HG03135 (cell line): ENCODE measurements around the gene ARNT2.
"Not testable (repeated sequence)": the region's sequence is repeated elsewhere in the genome, so short reads cannot be mapped to it uniquely, and the experiment has no call there.

Experiments
- ATAC-seq: cut with Tn5 transposase; IDR thresholded peaks from one replicate; pipeline ENCODE4 v1.9.1; 2021; ENCODE audit warnings: mild to moderate bottlenecking, moderate library complexity; ENCODE audit not compliant: unreplicated experiment

ARNT2 gene

DNA sequence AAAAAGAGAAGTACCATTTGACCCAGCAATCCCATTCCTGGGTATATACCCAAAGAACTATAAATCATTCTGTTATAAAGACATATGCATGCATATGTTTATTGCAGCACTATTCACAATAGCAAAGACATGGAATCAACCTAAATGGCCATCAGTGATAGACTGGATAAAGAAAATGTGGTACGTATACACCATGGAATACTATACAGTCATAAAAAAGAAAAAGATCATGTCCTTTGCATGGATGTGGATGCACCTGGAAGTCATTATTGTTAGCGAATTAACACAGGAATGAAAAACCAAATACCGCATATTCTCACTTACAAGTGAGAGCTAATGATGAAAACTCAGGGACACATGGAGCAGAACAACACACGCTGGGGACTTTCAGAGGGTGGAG lies 106.8 kb downstream of the ARNT2 start:
- not testable (repeated sequence) for ATAC-seq

DNA sequence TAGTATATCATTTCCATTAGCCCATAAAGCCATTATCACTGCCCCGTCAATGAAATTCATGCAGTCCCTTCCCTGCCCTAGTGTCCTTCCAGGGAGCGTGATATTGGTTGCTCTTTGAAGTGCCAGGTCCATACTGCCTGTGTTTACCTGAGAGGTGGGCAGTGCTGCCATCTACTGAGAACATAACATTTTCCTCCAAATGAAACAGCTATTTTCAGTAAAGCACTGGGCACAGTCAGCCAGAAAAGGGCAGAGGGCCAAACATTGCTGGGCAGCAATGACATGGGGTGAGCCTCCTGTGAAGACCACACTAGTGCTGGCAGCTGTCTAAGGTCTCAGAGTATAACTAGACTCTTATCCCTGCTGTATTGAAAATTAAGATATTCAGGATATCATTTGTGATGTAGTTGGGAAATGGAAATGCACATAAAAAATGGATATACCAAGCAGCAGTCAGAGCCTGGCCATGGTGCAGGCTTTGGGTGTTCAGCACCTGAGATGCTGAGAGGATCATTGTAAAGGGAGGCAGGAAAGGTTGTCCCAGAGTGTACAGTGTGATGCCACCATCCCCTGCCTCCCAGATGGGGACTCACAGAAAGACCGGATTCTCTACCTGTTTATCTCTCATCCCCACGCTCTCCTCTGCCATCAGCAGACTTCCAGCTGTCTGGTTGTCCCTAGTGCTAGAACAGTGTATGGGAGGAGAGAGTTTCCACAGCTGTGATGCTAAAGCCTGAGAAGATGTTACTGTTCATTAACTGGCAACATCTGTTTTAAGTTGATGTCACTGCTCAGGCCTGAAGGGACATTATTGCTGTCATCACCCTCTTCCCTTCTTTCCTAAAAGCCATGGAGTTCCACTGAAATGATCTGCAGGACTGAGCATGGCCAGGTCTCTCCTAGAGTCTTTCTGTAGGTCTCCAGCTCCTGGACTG lies 108.8 kb downstream of the ARNT2 start:
- ATAC-seq = no peak

DNA sequence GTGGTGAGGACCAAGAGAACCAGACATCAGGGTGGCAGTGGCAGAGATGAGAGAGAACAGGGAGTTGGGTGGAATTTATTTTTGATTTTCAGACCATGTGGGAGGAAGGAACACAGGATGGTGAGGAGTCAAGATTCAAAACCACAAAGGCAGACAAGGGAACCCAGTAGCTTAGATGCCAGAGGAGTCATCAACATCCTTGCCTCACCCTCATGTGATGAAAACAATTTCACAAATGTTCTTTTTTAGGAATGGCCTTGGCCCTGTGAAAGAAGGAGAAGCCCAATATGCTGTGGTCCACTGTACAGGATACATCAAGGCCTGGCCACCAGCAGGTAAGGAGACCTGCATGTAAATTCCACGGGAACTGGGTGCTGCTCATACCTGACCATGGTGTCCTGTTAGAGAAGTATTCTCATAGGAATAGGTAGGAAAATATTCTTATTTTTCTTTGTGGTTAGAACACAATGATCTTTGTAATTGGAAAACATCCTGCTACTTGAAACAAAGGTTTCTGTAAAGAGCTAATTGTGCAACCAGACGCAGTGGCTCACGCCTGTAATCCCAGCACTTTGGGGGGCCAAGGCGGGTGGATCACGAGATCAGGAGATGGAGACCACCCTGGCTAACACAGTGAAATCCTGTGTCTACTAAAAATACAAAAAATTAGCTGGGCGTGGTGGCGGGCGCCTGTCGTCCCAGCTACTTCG lies 110.0 kb downstream of the ARNT2 start:
- ATAC-seq = no peak

DNA sequence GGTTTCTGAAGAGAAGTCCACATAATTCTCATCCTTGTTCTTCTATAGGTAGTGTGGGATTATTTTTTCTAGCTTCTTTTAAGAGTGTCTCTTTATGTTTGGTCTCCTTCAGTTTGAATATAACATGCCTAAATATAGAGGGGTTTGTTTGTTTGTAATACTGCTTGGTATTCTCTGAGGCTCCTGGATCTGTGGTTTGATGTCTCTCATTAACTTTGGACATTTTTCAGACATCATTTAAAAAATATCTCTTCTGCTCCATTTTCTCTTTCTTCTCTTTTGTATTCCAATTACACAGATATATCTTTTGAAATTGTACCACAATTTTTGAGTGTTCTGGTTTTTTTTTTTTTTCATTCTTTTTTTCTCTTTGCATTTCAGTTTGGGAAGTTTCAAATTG lies 113.1 kb downstream of the ARNT2 start:
- ATAC-seq = no peak

DNA sequence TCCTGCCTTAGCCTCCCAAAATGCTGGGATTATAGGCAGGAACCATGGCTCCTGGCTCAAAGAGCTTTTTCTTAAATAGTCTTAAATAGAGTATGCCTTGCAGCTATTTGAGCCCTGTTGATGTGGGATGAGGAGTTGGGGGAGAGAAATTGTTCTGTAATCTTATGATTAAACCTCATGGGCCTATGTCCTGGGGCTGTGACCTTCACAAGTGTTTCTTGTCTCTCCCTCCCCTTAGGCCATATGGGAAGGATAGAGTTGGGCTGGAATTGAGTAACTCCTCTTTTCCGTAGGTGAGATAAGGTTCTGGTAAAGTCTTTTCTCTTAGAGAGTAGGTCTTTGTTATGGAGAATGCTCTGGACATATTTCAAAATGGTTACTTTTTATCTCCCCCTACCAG lies 114.3 kb downstream of the ARNT2 start:
- ATAC-seq = no peak

DNA sequence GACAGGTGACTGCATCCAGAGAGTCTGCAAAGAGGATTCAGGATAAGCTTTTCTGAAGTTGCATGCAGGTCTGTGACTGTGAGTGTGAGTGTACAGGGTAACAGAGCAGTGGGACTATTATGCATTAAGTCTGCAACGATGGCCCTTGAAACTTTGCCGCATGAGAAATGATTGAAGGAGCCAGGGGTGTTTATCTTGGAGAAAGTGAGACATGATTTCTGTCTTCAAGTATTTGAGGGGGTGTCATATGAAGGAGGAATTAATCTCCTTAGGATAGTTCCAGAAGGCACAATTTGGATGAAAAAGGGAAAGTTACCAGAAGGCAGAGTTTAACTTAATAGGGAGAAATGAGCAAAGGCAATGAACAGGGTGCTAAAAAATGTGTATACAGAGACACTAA lies 119.6 kb downstream of the ARNT2 start:
- ATAC-seq = no peak

DNA sequence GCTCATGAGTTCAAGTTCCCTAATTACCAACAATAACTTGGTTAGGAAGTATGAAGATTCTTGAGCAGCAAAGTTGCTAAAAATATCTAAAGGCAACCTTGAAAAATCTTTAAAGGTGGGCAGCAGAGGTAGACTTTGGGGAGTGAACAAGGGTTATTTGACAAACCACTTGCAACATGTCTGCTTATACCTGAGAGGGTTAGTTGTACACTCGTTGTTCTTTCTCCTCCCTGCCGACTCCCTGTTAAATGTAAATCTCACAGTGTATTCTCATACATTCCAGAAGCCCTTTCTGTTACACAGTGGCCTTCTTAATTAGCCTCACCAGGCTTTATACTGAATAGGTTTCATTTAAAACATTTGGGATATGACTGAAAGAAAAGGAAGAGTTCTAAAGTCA lies 121.7 kb downstream of the ARNT2 start:
- ATAC-seq = no peak

DNA sequence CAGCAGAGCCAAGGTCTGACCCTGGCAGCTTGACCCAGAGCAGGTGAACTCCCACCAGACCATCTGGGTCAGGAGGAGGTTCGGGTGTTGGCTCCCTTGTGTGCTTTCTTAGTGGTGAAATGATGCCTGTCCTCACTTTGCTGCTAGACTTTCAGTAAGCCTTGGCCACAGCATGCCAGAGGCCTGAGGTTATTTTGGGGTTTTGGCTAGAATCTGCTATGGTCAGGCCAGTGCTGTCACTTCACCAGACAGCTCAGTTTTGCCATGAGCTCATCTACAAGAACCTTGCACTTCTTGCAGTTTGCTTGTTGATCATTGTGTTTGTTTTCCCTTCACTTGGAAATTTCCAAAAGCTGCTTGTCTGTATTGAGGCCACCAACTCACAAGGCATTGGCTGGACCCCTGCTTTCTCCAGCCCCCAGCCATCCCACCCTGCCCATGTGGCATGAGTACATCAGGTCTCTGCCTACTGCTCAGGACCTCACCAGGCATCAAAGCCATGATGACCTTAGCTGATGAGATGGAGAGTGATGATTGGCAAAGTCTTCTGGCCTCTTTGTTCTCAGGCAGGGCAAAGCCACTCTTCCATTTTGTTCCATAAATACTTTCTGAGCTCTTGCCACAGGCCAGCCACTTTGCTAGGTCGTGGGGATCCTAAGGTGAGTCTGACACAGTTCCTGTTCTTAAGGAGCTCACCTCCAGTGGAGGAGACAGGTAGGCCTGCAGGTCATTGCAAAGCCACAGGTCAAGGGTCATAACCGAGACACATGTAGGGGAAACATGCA lies 122.6 kb downstream of the ARNT2 start:
- ATAC-seq = no peak

DNA sequence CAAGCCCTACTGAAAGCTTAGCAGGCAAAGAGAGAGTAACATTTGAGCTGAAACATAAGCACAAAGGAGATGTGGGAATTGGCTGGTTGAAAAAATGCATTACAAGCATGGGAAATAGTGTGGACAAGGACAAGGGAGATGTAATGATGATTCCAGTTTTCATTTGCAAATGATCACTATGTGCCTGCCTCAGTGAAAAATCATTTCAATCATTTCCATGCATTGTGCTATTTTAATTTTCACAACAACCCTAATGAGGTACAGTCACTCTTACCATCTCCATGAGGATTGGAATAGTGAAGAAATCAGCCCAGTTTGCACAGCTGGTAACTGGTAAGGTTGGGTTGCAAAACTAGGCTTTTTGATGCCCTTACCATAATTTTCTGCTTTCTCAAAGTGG lies 123.2 kb downstream of the ARNT2 start:
- ATAC-seq = no peak

DNA sequence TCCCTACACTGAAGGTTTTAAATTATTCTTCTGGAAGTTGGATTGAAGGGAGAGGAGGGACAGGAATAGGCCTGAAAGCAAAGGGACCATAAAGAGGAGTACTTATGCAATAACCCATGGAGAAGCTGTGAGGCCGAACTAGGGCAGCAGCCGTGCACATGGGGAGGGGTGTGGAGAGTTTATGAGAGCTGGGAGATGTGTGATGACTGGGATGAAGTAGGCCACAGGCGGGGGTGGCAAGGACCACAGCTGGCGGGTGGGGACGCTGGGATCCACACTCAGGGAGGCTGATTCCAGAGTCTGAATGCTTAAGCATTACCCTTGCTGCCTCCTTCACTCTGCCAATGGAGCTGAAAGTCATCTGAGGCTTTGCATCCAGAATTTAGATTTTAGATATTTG lies 123.8 kb downstream of the ARNT2 start:
- no peak for ATAC-seq

DNA sequence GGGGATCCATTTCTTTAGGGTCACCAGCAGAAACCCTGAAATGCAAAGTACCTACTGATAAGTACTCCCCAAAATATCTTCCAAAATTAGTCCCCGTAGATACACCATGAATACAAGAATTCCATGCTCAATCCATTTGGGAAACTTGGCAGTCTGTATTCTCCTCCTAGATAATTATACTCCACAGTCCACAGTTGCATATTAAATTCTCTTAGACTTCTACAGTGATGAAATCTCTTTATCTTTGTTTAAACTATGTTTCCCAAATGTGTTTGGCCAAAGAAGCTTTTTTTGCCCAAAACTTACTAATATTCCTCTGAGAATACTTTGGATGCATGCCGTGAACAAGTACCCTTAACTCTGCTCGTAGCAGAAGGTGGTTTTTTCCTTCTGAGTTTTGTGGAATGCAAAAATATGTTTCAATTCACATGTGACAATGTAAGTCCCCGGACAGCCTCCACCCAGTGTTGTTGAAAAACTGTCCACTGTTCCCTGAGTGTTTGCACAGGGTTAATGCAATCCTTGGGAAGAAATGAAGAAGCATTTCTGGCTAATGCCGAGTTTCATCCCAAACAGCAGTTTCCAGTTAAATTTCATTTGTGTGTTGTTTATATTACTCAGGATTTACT lies 126.7 kb downstream of the ARNT2 start:
- ATAC-seq = no peak

DNA sequence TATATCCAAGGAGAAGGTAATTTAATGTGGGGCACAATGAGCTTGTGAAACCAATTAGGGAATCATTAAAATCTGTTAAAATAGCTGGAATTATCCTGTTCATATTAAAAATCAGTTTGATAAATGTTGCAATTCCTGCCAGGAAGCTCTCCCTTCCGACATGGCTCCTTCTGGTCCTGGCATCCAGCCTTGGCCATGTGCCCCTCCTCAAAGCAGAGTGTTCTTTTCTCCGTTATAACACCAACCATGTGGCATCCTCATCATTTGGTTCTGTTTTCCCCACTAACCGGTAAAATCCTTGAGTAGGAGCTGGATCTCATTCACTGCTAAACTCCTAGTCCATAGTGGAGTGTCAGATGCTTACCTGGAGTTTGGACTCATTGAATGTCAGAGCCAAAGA lies 127.2 kb downstream of the ARNT2 start:
- no peak for ATAC-seq

DNA sequence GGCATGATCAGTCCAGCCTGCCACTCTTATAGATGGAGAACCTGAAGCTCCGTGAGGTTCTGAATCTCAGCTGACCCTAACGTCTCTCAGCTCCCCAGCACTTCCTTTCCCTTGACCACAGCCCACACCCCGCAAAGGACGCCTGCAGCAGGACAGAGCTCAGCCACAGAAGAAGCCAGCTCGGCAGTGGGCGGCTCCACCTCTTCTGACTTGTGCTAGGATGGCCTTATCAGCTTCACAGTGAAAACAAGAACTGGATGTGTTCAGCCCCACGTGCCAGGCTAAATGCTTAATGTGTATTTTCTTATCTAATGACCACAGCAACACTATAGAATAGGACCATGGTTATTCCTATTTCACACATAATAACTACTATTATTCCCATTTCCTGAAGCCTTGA lies 127.6 kb downstream of the ARNT2 start:
- ATAC-seq = no peak

DNA sequence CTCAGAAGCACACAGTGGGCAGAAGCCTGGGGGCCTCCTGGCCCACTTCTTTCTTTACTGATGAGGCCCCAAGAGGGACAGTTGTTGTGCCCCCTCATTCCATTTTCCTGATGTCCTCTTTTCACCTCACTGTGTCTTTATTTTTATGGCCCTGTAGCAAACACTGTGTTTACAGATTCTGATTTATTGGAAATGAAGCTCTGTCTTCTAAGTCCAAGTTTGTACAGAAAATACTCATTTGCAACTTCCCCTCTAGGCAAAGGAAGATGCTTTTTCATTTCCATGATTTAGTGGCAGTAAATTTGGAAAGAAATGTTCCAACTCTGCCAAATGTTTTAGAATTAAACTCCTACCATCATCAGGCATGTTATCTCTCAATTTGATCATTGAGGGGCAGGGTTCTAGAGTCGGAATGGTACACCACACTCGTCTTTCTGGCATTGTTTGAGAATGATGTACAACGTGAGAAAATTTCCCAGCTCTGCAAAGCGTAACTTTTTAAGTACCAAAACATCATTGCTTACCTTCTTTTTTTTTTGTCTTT lies 129.7 kb downstream of the ARNT2 start:
- no peak for ATAC-seq

DNA sequence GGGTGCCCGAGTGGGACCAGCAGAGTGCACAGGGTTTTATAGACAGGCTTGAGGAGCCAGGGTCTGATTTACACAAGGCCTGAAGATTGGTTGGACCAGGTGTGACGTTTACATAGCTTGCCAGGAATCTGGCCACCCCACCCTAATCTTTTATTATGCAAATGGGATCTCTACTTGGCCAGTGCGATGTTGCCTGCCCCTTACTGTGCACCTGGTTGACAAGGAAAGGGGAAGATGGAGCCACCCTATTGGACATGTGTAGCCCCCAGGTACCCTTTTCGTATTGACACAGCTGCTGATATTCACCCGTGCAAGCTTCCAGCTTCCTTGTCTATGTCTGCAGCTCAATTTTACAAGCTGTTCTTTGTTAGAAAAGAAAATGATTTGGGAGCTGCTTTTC lies 132.0 kb downstream of the ARNT2 start:
- no peak for ATAC-seq

DNA sequence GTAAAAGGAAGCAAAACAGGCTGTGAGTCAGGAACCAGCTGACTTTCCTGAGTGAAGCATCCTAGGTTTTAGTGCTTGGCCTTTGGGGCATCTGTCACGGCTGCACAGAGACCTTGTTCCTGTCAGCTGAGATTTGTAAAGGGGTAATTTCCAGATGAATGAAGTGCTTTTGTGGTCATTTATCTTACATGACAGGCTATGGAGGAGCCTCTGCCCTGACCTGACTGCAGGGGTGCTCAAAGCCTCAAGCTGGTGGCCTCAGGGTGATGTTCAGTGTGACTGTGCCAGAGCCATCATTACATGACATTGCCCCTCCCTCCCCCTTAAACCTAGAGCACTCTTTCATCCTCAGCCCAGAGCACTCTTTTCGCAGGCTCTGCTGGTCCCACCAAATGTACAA lies 132.5 kb downstream of the ARNT2 start:
- no peak for ATAC-seq

DNA sequence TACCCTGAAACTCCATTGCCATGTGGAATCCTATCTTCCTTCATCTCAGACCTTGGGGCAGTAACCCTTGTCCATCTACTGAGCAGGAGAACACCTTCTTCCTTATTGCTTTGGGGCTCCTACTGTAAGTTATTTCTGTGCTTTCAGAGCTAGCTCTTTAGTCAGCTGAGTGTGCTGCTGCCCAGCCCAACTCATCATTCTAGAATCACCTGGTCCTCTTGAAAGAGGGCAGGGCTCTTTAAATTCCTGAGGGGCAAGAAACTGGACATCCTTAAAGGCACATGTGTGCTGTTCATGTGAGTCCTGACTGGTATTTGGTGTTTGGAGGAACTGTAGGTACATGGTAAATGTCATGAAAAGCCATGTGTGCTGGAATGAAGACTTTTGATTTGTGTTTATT lies 140.9 kb downstream of the ARNT2 start:
- ATAC-seq = no peak

DNA sequence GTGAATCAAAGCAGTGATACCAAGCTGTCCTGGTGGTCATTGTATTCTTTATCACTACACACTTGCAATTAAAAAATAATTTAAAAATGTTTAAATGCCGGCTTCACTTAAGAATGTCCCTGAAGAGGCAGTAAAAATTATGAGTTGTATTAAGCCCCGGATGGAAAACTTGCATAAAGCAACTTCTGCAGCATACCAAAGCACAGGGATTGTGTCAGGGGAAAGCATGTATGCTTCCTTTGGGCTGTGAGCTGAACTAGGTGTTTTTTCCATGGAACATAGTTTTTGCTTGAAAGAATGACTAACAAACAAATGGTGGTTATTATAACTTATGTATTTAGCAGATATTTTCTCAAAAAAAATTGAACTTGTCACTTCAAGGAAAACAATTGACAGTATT lies 143.1 kb downstream of the ARNT2 start:
- ATAC-seq = no peak

DNA sequence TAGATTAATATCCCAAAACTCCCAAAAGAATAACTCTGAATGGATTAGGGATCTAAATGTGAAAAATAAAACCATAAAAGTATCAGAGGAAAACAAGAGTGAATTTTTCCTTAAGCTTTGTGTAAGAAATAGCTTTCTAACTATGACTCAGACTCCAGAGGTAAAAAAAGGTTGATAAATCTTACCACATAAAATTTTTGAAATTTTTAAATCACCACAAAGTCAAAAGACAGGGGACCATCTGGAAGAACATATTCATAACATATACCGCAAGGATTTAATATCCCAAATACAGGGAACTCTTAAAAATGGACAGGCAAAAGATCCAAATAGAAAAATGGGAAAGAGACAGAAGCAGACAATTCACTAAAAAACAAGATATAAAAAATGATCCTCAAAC lies 145.0 kb downstream of the ARNT2 start:
- no peak for ATAC-seq

DNA sequence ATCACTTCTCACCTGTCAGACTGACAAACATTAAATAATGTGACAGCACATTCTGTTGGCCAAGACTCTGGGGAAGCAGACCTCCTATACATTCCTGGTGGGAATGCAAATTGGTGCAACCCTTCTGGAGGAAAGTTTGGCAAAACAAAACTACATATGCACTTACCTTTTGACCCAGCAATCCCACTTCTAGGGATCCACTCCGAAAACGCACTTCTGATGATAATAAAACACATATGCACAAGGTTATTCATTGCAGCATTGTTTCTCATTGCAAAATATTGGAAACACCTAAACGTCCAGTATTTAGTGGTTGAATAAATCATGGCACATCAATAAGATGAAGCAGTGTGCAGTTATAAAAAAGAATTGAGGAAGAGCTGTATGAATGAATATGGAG lies 145.5 kb downstream of the ARNT2 start:
- no peak for ATAC-seq
